AG10803 (cell line): ENCODE measurements around the gene FAM186B.
A peak's percentile ranks its signal among the peaks of the same experiment; 100 is the strongest.

Source experiments
- DNase-seq: peaks from one replicate; pipeline ENCODE4 v3.0.0; 2010; ENCODE audit warnings: low read depth
- H3K4me3 ChIP-seq: 2 replicates; pipeline ENCODE4 v1.5.1; 2011; ENCODE audit warnings: mild to moderate bottlenecking, low read length, control low read depth
- TF ChIP-seq, protein P1 (sequence below): conservative IDR thresholded peaks from 2 replicates; pipeline ENCODE4 v1.5.1; 2011; ENCODE audit warnings: mild to moderate bottlenecking, low read length, control low read depth, inconsistent platforms

The FAM186B gene

GRCh38 chr12:49538510-49539403, 66.7 kb downstream of the FAM186B start, which contains the start of gene KCNH3:
Gene KCNH3, plus strand, starts transcription at chr12:49539030. Its CDS starts 387 bp downstream, at chr12:49539417.
- H3K4me3 ChIP-seq: peak within 1 kb of the TSS; percentile 24
- TF ChIP-seq, protein P1, sequence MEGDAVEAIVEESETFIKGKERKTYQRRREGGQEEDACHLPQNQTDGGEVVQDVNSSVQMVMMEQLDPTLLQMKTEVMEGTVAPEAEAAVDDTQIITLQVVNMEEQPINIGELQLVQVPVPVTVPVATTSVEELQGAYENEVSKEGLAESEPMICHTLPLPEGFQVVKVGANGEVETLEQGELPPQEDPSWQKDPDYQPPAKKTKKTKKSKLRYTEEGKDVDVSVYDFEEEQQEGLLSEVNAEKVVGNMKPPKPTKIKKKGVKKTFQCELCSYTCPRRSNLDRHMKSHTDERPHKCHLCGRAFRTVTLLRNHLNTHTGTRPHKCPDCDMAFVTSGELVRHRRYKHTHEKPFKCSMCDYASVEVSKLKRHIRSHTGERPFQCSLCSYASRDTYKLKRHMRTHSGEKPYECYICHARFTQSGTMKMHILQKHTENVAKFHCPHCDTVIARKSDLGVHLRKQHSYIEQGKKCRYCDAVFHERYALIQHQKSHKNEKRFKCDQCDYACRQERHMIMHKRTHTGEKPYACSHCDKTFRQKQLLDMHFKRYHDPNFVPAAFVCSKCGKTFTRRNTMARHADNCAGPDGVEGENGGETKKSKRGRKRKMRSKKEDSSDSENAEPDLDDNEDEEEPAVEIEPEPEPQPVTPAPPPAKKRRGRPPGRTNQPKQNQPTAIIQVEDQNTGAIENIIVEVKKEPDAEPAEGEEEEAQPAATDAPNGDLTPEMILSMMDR: no peak
- DNase-seq: peak; percentile 49

DNA sequence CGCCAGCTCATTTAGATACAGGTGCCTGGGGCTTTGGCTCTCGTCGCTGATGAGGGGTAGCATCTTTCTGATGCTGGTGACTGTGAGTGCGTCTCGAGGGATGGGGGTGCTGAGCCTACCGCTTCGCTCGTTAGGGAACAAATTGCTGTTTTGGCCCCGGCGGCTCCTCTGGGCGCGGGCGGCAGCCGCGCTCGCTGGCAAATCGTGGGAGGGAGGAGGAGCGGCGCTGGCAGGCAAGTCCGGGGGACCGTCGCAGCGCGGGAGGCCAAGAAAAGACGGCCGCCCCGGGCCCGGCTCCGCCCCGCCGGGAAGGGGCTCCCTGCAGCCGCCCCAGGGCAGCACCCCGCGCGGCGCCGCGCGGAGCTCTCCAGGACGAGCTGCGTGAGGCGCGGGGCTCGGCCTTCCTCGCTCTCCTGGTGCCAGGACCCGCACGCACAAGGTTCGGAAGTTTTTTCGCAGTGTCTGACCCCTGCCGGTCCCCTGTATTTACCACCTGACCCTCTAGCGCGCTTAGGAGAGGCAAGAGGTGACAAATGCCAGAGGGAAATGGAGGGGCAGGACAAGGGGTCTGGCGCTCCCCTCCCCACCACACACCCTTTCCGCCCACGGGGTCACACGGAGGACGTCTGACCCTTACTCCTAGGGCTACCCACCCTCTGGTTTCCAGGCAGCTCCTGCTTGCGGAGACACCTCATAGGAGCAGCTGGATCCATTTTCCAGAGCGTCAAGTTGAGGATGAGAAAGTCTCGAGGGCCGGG, 67.5 kb downstream of the FAM186B start:
- peak overlapping the region; percentile 35 for H3K4me3 ChIP-seq
- TF ChIP-seq, protein P1: no peak
- DNase-seq: no peak
